ENCODE results near the gene TCEA3. TPM values are rescaled to one million over a fixed set of nuclear protein-coding genes. Genes with fewer than 3 reads are reported as not detected.

The TCEA3 gene
- total and polyA plus RNA-seq, 2 donors (not counting 3 experiments of a cell fraction or from before 2014, with no cell fraction given), result 1.5 to 3.7 TPM

DNA sequence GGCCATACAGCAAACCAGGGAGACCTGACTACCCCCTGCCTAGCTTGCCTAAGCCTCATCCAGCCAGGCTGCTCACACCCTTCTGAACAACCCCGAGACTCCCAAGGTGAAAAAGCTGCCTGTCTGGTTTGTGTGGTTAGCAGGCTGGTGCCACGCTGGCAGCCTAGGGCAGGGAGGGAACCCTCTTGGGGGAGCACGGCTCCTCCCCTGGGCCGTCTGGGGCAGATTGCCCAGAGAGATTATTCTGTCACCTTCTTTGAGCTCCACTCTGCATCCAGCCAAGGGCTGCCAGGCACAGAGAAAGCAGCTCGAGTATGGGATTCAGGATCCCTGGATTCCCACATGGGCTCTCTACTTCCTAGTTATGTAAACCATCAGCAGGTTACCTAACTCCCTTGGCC lies 27.5 kb upstream of the TCEA3 start:
- BruUV-seq (replicated peaks), result no TSS peak
- dilution Hi-C loops (cut with MboI; ENCODE audit: extremely low pct_ligation_motif_present, low sequenced_read_pairs) (no loop called here), intact Hi-C loops (cut with micrococcal nuclease) (no loop called here)
- H3K9me3 ChIP-seq (replicated peaks; ENCODE audit: control insufficient read depth, insufficient read depth, low read length), result no peaks in the 10 kb centered on the region
- peaks cover 0 to 2% of the 10 kb centered on the region in 2 experiments for H3K36me3 ChIP-seq (ENCODE audit: control insufficient read depth in 2 of 2, extremely low read depth in 1 of 2, insufficient read depth in 2 of 2, low read length in 2 of 2)
- H3K4me2 ChIP-seq (ENCODE audit: insufficient read depth, low read length), result no peak overlapping the region
- H3K9ac ChIP-seq (replicated peaks; ENCODE audit: extremely low read depth, insufficient read depth, low read length), result no peak overlapping the region
- H3K4me1 ChIP-seq (ENCODE audit: control insufficient read depth, extremely low read depth, insufficient read depth, low read length), result no peaks in the 10 kb centered on the region
- TF ChIP-seq GATA2 (IDR thresholded peaks at IDR 0.05; ENCODE audit: insufficient read depth, insufficient read length, low read depth, low read length) (no peak), JUN (IDR thresholded peaks at IDR 0.05; ENCODE audit: borderline replicate concordance, insufficient read depth, insufficient read length, low read depth) (no peak), EZH2 (IDR thresholded peaks at IDR 0.05; ENCODE audit: borderline replicate concordance, low read depth, low read length, severe bottlenecking) (no peak), FOS (IDR thresholded peaks at IDR 0.05; ENCODE audit: borderline replicate concordance, insufficient read depth, low read length) (no peak), MYC (IDR thresholded peaks at IDR 0.05; ENCODE audit: low read depth, low read length) (no peak), POLR2A (IDR thresholded peaks at IDR 0.05; ENCODE audit: low read depth, low read length) (no peak), POLR2AphosphoS5 (IDR thresholded peaks at IDR 0.05; ENCODE audit: insufficient read depth, low read depth, low read length) (no peak)
- TF ChIP-seq, protein P1, sequence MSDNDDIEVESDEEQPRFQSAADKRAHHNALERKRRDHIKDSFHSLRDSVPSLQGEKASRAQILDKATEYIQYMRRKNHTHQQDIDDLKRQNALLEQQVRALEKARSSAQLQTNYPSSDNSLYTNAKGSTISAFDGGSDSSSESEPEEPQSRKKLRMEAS (IDR thresholded peaks at IDR 0.05; ENCODE audit: insufficient read depth, insufficient read length), result no peak
- TF ChIP-seq, protein P2, sequence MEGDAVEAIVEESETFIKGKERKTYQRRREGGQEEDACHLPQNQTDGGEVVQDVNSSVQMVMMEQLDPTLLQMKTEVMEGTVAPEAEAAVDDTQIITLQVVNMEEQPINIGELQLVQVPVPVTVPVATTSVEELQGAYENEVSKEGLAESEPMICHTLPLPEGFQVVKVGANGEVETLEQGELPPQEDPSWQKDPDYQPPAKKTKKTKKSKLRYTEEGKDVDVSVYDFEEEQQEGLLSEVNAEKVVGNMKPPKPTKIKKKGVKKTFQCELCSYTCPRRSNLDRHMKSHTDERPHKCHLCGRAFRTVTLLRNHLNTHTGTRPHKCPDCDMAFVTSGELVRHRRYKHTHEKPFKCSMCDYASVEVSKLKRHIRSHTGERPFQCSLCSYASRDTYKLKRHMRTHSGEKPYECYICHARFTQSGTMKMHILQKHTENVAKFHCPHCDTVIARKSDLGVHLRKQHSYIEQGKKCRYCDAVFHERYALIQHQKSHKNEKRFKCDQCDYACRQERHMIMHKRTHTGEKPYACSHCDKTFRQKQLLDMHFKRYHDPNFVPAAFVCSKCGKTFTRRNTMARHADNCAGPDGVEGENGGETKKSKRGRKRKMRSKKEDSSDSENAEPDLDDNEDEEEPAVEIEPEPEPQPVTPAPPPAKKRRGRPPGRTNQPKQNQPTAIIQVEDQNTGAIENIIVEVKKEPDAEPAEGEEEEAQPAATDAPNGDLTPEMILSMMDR (IDR thresholded peaks at IDR 0.05; ENCODE audit: extremely low read depth in 1 of 2, insufficient read depth in 1 of 2, low read depth in 1 of 2, low read length in 2 of 2), result no peak
- H2AFZ ChIP-seq (ENCODE audit: low read depth, low read length), result no peak overlapping the region
- DNase-seq (ENCODE audit: low read depth, low spot score) (no peak), FAIRE-seq (no peak)
- POLR2A ChIA-PET, result no interaction called here
- H3K27me3 ChIP-seq (ENCODE audit: control insufficient read depth in 2 of 2, insufficient read depth in 2 of 2, low read length in 2 of 2), result no peaks in the 10 kb centered on the region
- CTCF ChIA-PET, result interaction anchor here (0.8 to 1.0 kb wide), 3 partner anchors 12 to 45 kb away, joined by 3 to 4 read pairs (median 3); no protein-coding TSS in a partner anchor
- no peak overlapping the region for H3K4me3 ChIP-seq (replicated peaks in 1 of 3; ENCODE audit: insufficient read depth in 1 of 3, low read depth in 1 of 3, low read length in 3 of 3)
- H3K27ac ChIP-seq (ENCODE audit: insufficient read depth, low read depth, low read length), result no peak overlapping the region
- no peaks in the 10 kb centered on the region for H4K20me1 ChIP-seq (replicated peaks; ENCODE audit: control insufficient read depth, extremely low read depth, insufficient read depth, low read length)
- no peaks in the 10 kb centered on the region for H3K79me2 ChIP-seq (ENCODE audit: control insufficient read depth, insufficient read depth, low read length)
- H3K9me1 ChIP-seq (replicated peaks; ENCODE audit: control insufficient read depth, extremely low read depth, insufficient read depth, low read length), result no peaks in the 10 kb centered on the region
